HEK293 (cell line): Measurements from ENCODE around the gene SLC30A3.

ENCODE experiments used
- CTCF ChIA-PET: fragments of 350-600 bp; formaldehyde crosslinking; extraction: SDS; loops from one replicate; lab custom pipeline; 2021; ENCODE audit warnings: antibody characterized with exemption; lab: Yijun Ruan, JAX
- POLR2A ChIA-PET: fragments of 300-600 bp; formaldehyde crosslinking; extraction: SDS; loops from one replicate; lab custom pipeline; 2020; ENCODE audit warnings: antibody characterized with exemption, inconsistent platforms; lab: Yijun Ruan, JAX
- H3K27ac ChIP-seq: fragments of 200-500 bp; sonication (Bioruptor generic); 2 replicates; pipeline ENCODE4 v1.5.1; 2014; ENCODE audit warnings: low read depth, low read length, control low read depth, inconsistent platforms; ENCODE audit errors: extremely low read depth
- H3K36me3 ChIP-seq, 2 experiments: fragments of 200-500 bp in 1 of 2; sonication (Bioruptor generic) in 1 of 2; 1 replicate in 1 of 2; 2 replicates in 1 of 2; pipeline ENCODE4 v1.5.1; 2014 to 2017; ENCODE audit warnings: inconsistent platforms in 2 of 2, low read length in 2 of 2; ENCODE audit not compliant: control insufficient read depth in 2 of 2, insufficient read depth in 1 of 2
- H3K4me1 ChIP-seq: fragments of 200-500 bp; sonication (Bioruptor generic); 2 replicates; pipeline ENCODE4 v1.5.1; 2014; ENCODE audit warnings: mild to moderate bottlenecking, low read length, inconsistent platforms; ENCODE audit not compliant: control insufficient read depth, insufficient read depth
- H3K4me3 ChIP-seq: 2 replicates; pipeline ENCODE4 v1.5.1; 2011; ENCODE audit warnings: low read depth, mild to moderate bottlenecking, control low read depth, low read length, moderate library complexity
- H3K9me3 ChIP-seq: fragments of 200-500 bp; sonication (Bioruptor generic); 2 replicates; pipeline ENCODE4 v1.5.1; 2014; ENCODE audit warnings: low read depth, low read length, inconsistent platforms; ENCODE audit not compliant: control insufficient read depth, insufficient read depth
- HOXC10 ChIP-seq: sonication (generic); formaldehyde crosslinking; IDR thresholded peaks from 2 replicates; pipeline ENCODE4 v1.8.1; 2023; ENCODE audit warnings: mild to moderate bottlenecking, missing genetic modification reagents
- INSM2 ChIP-seq: fragments of 450-650 bp; formaldehyde crosslinking; IDR thresholded peaks from 2 replicates; pipeline ENCODE4 v1.5.1; 2016; ENCODE audit warnings: missing biosample characterization, missing genetic modification characterization
- KLF16 ChIP-seq: fragments of 450-650 bp; formaldehyde crosslinking; IDR thresholded peaks from 2 replicates; pipeline ENCODE4 v1.5.1; 2017; ENCODE audit warnings: missing biosample characterization, missing genetic modification characterization
- PRDM1 ChIP-seq: fragments of 450-650 bp; formaldehyde crosslinking; IDR thresholded peaks from 2 replicates; pipeline ENCODE4; 2016; ENCODE audit warnings: missing biosample characterization, missing genetic modification characterization
- PRDM2 ChIP-seq: fragments of 450-650 bp; formaldehyde crosslinking; IDR thresholded peaks from 2 replicates; pipeline ENCODE4 v1.5.1; 2016; ENCODE audit warnings: missing biosample characterization, missing genetic modification characterization, borderline replicate concordance
- SCRT2 ChIP-seq: fragments of 450-650 bp; formaldehyde crosslinking; IDR thresholded peaks from 2 replicates; pipeline ENCODE4 v1.5.1; 2016; ENCODE audit warnings: missing biosample characterization, missing genetic modification characterization
- SP2 ChIP-seq: fragments of 450-650 bp; formaldehyde crosslinking; IDR thresholded peaks from 2 replicates; pipeline ENCODE4 v1.5.1; 2016; ENCODE audit warnings: missing biosample characterization, missing genetic modification characterization
- TCF7L2 ChIP-seq: IDR thresholded peaks from 2 replicates; pipeline ENCODE4 v1.6.1; 2011; ENCODE audit warnings: low read depth, mild to moderate bottlenecking, inconsistent platforms, low read length, moderate library complexity, borderline replicate concordance
- TSHZ1 ChIP-seq: fragments of 450-650 bp; formaldehyde crosslinking; IDR thresholded peaks from 2 replicates; pipeline ENCODE4 v1.5.1; 2016; ENCODE audit warnings: missing biosample characterization, missing genetic modification characterization, borderline replicate concordance
- ZBTB48 ChIP-seq: fragments of 450-650 bp; formaldehyde crosslinking; IDR thresholded peaks from 2 replicates; pipeline ENCODE4 v1.5.1; 2016; ENCODE audit warnings: missing biosample characterization, missing genetic modification characterization
- ZBTB6 ChIP-seq: fragments of 450-650 bp; formaldehyde crosslinking; IDR thresholded peaks from 2 replicates; pipeline ENCODE4 v1.5.1; 2017; ENCODE audit warnings: missing biosample characterization, missing genetic modification characterization
- ZFP69B ChIP-seq: fragments of 450-650 bp; formaldehyde crosslinking; IDR thresholded peaks from 2 replicates; pipeline ENCODE4 v1.5.1; 2016; ENCODE audit warnings: missing biosample characterization, missing genetic modification characterization
- ZNF211 ChIP-seq: fragments of 450-650 bp; formaldehyde crosslinking; IDR thresholded peaks from 2 replicates; pipeline ENCODE4 v1.5.1; 2016; ENCODE audit warnings: low read depth, missing biosample characterization, missing genetic modification characterization
- ZNF24 ChIP-seq: fragments of 450-650 bp; formaldehyde crosslinking; IDR thresholded peaks from 2 replicates; pipeline ENCODE4 v1.5.1; 2016; ENCODE audit warnings: missing biosample characterization, missing genetic modification characterization
- ZNF335 ChIP-seq: fragments of 450-650 bp; formaldehyde crosslinking; conservative IDR thresholded peaks from 2 replicates; pipeline ENCODE4 v1.5.1; 2016; ENCODE audit warnings: missing biosample characterization, missing genetic modification characterization
- ZNF354C ChIP-seq: fragments of 450-650 bp; formaldehyde crosslinking; IDR thresholded peaks from 2 replicates; pipeline ENCODE4 v1.5.1; 2016; ENCODE audit warnings: missing biosample characterization, missing genetic modification characterization, low read depth, borderline replicate concordance
- ZNF404 ChIP-seq: fragments of 450-650 bp; formaldehyde crosslinking; IDR thresholded peaks from 2 replicates; pipeline ENCODE4 v1.5.1; 2017; ENCODE audit warnings: missing biosample characterization, missing genetic modification characterization
- ZNF621 ChIP-seq: fragments of 450-650 bp; formaldehyde crosslinking; IDR thresholded peaks from 2 replicates; pipeline ENCODE4 v1.5.1; 2017; ENCODE audit warnings: missing biosample characterization, missing genetic modification characterization
- ZNF624 ChIP-seq: fragments of 450-650 bp; formaldehyde crosslinking; IDR thresholded peaks from 2 replicates; pipeline ENCODE4 v1.5.1; 2017; ENCODE audit warnings: missing biosample characterization, missing genetic modification characterization
- ZNF707 ChIP-seq: fragments of 450-650 bp; formaldehyde crosslinking; IDR thresholded peaks from 2 replicates; pipeline ENCODE4 v1.5.1; 2016; ENCODE audit warnings: missing biosample characterization, missing genetic modification characterization

The SLC30A3 gene

GRCh38 chr2:27250652-27251379 lies 12.0 kb downstream of the SLC30A3 start:
- H3K9me3 ChIP-seq: no peaks in the 10 kb centered on the region
- H3K27ac ChIP-seq: no peak overlapping the region
- peaks cover 0 to 8% of the 10 kb centered on the region in 2 experiments; a peak in 1 of 3 replicates for H3K36me3 ChIP-seq
- CTCF ChIA-PET: interaction anchor here (0.6 to 6.3 kb wide), 12 partner anchors 11 to 120 kb away, joined by 3 to 87 read pairs (median 3); partner anchors contain the start of gene TRIM54
- H3K4me1 ChIP-seq: 0 out of 2 replicates have a peak, but pooled peaks cover 4% of the 10 kb centered on the region
- TF ChIP-seq KLF16 (tag by site-specific recombination): no peak
- peak; percentile 83 for TF ChIP-seq PRDM1 (tag by site-specific recombination)
- TF ChIP-seq ZNF707 (tag by site-specific recombination): no peak
- TF ChIP-seq ZNF404: no peak
- TF ChIP-seq ZNF354C: no peak
- no peak for TF ChIP-seq TCF7L2
- POLR2A ChIA-PET: interaction anchor here (0.8 kb wide), 1 partner anchor 29 kb away, joined by 4 read pairs; no protein-coding TSS in a partner anchor
- no peak overlapping the region for H3K4me3 ChIP-seq

GRCh38 chr2:27249891-27250651 lies 12.8 kb downstream of the SLC30A3 start:
- Histone ChIP-seq H3K4me1 (0 out of 2 replicates have a peak, but pooled peaks cover 4% of the 10 kb centered on the region), H3K4me3 (no peak overlapping the region), H3K27ac (no peak overlapping the region), H3K9me3 (no peaks in the 10 kb centered on the region), H3K36me3 (peaks cover 0 to 4% of the 10 kb centered on the region in 2 experiments; a peak in 1 of 3 replicates)
- ChIA-PET CTCF (interaction anchor here (0.8 to 6.3 kb wide), 17 partner anchors 9 to 434 kb away, joined by 3 to 87 read pairs (median 5); partner anchors contain the start of gene TRIM54), POLR2A (interaction anchor here (1.4 kb wide), 1 partner anchor 116 kb away, joined by 3 read pairs; the partner anchor contains the start of gene PREB)
- TF ChIP-seq ZNF335 (tag by site-specific recombination): 0 out of 2 replicates have a peak, but pooled peaks have one; percentile 27
- TF ChIP-seq ZBTB6 (tag by site-specific recombination): 0 out of 2 replicates have a peak, but pooled peaks have one; percentile 15
- TF ChIP-seq ZNF624 (tag by site-specific recombination): no peak
- TF ChIP-seq SCRT2 (tag by site-specific recombination): no peak
- TF ChIP-seq ZNF211 (tag by site-specific recombination): no peak
- TF ChIP-seq PRDM2 (tag by site-specific recombination): no peak
- no peak for TF ChIP-seq INSM2 (tag by site-specific recombination)
- TF ChIP-seq ZNF621 (tag by site-specific recombination): no peak
- no peak for TF ChIP-seq TSHZ1 (tag by site-specific recombination)
- no peak for TF ChIP-seq ZNF24
- peak; percentile 5; the same call in 1 of the 2 replicates for TF ChIP-seq SP2
- TF ChIP-seq ZFP69B (tag by site-specific recombination): peak; percentile 32; the same call in 1 of the 2 replicates
- 0 out of 2 replicates have a peak, but pooled peaks have one; percentile 24 for TF ChIP-seq ZBTB48 (tag by site-specific recombination)
- no peak for TF ChIP-seq ZNF404
- TF ChIP-seq HOXC10 (CRISPR knock-in tag): no peak
